Measurements from ENCODE around the gene WNT9A.

GRCh38 chr1:227904541-227905335 is 43.0 kb downstream of the WNT9A start:
- no peak for TF ChIP-seq CTCF (conservative IDR thresholded peaks at IDR 0.05; ENCODE audit: low read depth, low read length)
- no peak for TF ChIP-seq CHD1 (IDR thresholded peaks at IDR 0.05; ENCODE audit: low read depth, low read length)
